DOHH2 (cell line): ENCODE measurements around the gene TASP1.
"Not testable (repeated sequence)": the region's sequence is repeated elsewhere in the genome, so short reads cannot be mapped to it uniquely, and the experiment has no call there.

ENCODE experiments used
- H3F3A ChIP-seq: fragments of 200-600 bp; sonication (generic), shearing (Covaris generic); 2 replicates; pipeline ENCODE4 v1.6.0; 2016; ENCODE audit warnings: antibody characterized with exemption, mild to moderate bottlenecking; ENCODE audit not compliant: control insufficient read depth, insufficient read depth
- H3K27ac ChIP-seq: fragments of 200-600 bp; sonication (generic); 2 replicates; pipeline ENCODE4 v1.5.1; 2014; ENCODE audit warnings: low read depth, mild to moderate bottlenecking, low read length, moderate library complexity
- H3K27me3 ChIP-seq: fragments of 200-600 bp; sonication (generic); 2 replicates; pipeline ENCODE4 v1.6.1; 2014; ENCODE audit warnings: mild to moderate bottlenecking, low read length, mixed read lengths; ENCODE audit not compliant: control insufficient read depth
- H3K36me3 ChIP-seq: fragments of 200-600 bp; sonication (generic); 2 replicates; pipeline ENCODE4 v1.6.1; 2014; ENCODE audit warnings: mild to moderate bottlenecking, low read length, moderate library complexity, mixed read lengths; ENCODE audit not compliant: control insufficient read depth
- H3K4me1 ChIP-seq: fragments of 200-600 bp; sonication (generic); 2 replicates; pipeline ENCODE4 v1.6.1; 2014; ENCODE audit warnings: mild to moderate bottlenecking, low read length, mixed read lengths; ENCODE audit not compliant: control insufficient read depth
- H3K4me2 ChIP-seq: fragments of 200-600 bp; sonication (generic); 2 replicates; pipeline ENCODE4 v1.6.0; 2014; ENCODE audit warnings: mild to moderate bottlenecking, low read length, moderate library complexity
- H3K4me3 ChIP-seq: fragments of 200-600 bp; sonication (generic); 2 replicates; pipeline ENCODE4 v1.5.1; 2014; ENCODE audit warnings: mild to moderate bottlenecking, low read length, mixed read lengths
- H3K79me2 ChIP-seq: fragments of 200-600 bp; sonication (generic); 2 replicates; pipeline ENCODE4 v1.6.1; 2014; ENCODE audit warnings: mild to moderate bottlenecking, low read length, mixed read lengths; ENCODE audit not compliant: control insufficient read depth
- H3K9me2 ChIP-seq: fragments of 200-600 bp; sonication (generic); replicated peaks from 2 replicates; pipeline ENCODE4 v1.6.1; 2014; ENCODE audit warnings: mild to moderate bottlenecking, low read length, mixed read lengths; ENCODE audit not compliant: control insufficient read depth
- H3K9me3 ChIP-seq: fragments of 200-600 bp; sonication (generic); 2 replicates; pipeline ENCODE4 v1.6.1; 2014; ENCODE audit warnings: antibody characterized with exemption, low read length, mixed read lengths; ENCODE audit not compliant: control insufficient read depth, insufficient read depth
- H4K20me1 ChIP-seq: fragments of 200-600 bp; sonication (generic); 2 replicates; pipeline ENCODE4 v1.6.0; 2014; ENCODE audit warnings: low read depth, mild to moderate bottlenecking, antibody characterized with exemption, low read length, moderate library complexity; ENCODE audit not compliant: control insufficient read depth, insufficient read depth
- CTCF ChIP-seq: fragments of 200-600 bp; sonication (generic); IDR thresholded peaks from one replicate; pipeline ENCODE4 v1.5.1; 2014; ENCODE audit warnings: antibody characterized with exemption, mild to moderate bottlenecking, low read depth, low read length; ENCODE audit not compliant: poor library complexity, severe bottlenecking
- EZH2phosphoT487 ChIP-seq: fragments of 200-600 bp; sonication (generic); IDR thresholded peaks from 2 replicates; pipeline ENCODE4 v1.6.1; 2017; ENCODE audit warnings: borderline replicate concordance, mild to moderate bottlenecking, antibody characterized with exemption, low read length, moderate library complexity, mixed read lengths

TASP1 gene

GRCh38 chr20:13492001-13492481, 146.7 kb downstream of the TASP1 start:
- Histone ChIP-seq H3K36me3 (no peaks in the 10 kb centered on the region), H3K4me3 (no peak overlapping the region), H3K27me3 (no peaks in the 10 kb centered on the region), H3K4me1 (no peaks in the 10 kb centered on the region), H4K20me1 (no peaks in the 10 kb centered on the region), H3K9me2 (no peaks in the 10 kb centered on the region), H3K79me2 (no peaks in the 10 kb centered on the region), H3K4me2 (no peak overlapping the region), H3F3A (no peaks in the 10 kb centered on the region), H3K9me3 (no peaks in the 10 kb centered on the region), H3K27ac (no peak overlapping the region)
- TF ChIP-seq EZH2phosphoT487 (no peak), CTCF (no peak)

GRCh38 chr20:13487202-13487601, 151.5 kb downstream of the TASP1 start:
- no peak overlapping the region for H3K27ac ChIP-seq
- H3K9me2 ChIP-seq, result no peaks in the 10 kb centered on the region
- no peaks in the 10 kb centered on the region for H3K9me3 ChIP-seq
- peaks cover 8% of the 10 kb centered on the region for H3K36me3 ChIP-seq
- H4K20me1 ChIP-seq, result no peaks in the 10 kb centered on the region
- H3F3A ChIP-seq, result no peaks in the 10 kb centered on the region
- H3K4me3 ChIP-seq, result no peak overlapping the region
- no peaks in the 10 kb centered on the region for H3K27me3 ChIP-seq
- TF ChIP-seq EZH2phosphoT487 (no peak), CTCF (no peak)
- no peaks in the 10 kb centered on the region for H3K79me2 ChIP-seq
- no peak overlapping the region for H3K4me2 ChIP-seq
- no peaks in the 10 kb centered on the region for H3K4me1 ChIP-seq

GRCh38 chr20:13486694-13487093, 152.0 kb downstream of the TASP1 start:
- peaks cover 8% of the 10 kb centered on the region for H3K36me3 ChIP-seq
- H3K27me3 ChIP-seq, result no peaks in the 10 kb centered on the region
- H3K9me2 ChIP-seq, result no peaks in the 10 kb centered on the region
- H3F3A ChIP-seq, result no peaks in the 10 kb centered on the region
- no peaks in the 10 kb centered on the region for H3K9me3 ChIP-seq
- no peaks in the 10 kb centered on the region for H3K4me1 ChIP-seq
- H3K4me3 ChIP-seq, result no peak overlapping the region
- no peak overlapping the region for H3K27ac ChIP-seq
- H3K79me2 ChIP-seq, result no peaks in the 10 kb centered on the region
- TF ChIP-seq EZH2phosphoT487 (no peak), CTCF (no peak)
- H3K4me2 ChIP-seq, result no peak overlapping the region
- no peaks in the 10 kb centered on the region for H4K20me1 ChIP-seq

- Histone ChIP-seq H3K27me3 (no peaks in the 10 kb centered on the region), H3K4me2 (no peak overlapping the region), H3K9me2 (no peaks in the 10 kb centered on the region), H3K4me3 (no peak overlapping the region), H4K20me1 (no peaks in the 10 kb centered on the region), H3K4me1 (no peaks in the 10 kb centered on the region), H3K27ac (no peak overlapping the region), H3K36me3 (peaks cover 8% of the 10 kb centered on the region), H3K9me3 (no peaks in the 10 kb centered on the region), H3F3A (no peaks in the 10 kb centered on the region), H3K79me2 (no peaks in the 10 kb centered on the region)
- TF ChIP-seq EZH2phosphoT487, result no peak
- TF ChIP-seq CTCF, result no peak
Observed at GRCh38 chr20:13485576-13485975, 153.2 kb downstream of the TASP1 start.

GRCh38 chr20:13485019-13485418, 153.7 kb downstream of the TASP1 start:
- H3K4me3 ChIP-seq, H3K4me1 ChIP-seq, H3K4me2 ChIP-seq, H4K20me1 ChIP-seq, H3K9me3 ChIP-seq, H3K9me2 ChIP-seq, H3K79me2 ChIP-seq, H3K27ac ChIP-seq, H3K27me3 ChIP-seq, H3F3A ChIP-seq, H3K36me3 ChIP-seq: not testable (repeated sequence)
